GM23338 (cell line): ENCODE data around the gene TNIP1. TPM values are rescaled to one million over a fixed set of nuclear protein-coding genes. Genes with fewer than 3 reads are reported as not detected.

Source experiments
- ATAC-seq: fragments of 200-7000 bp; cut with Tn5 transposase; 3 replicates; pipeline ENCODE4 v1.9.1; 2020
- DNase-seq: peaks from one replicate; pipeline ENCODE4 v3.0.0-alpha.2; 2015; ENCODE audit warnings: low spot score
- H2AFZ ChIP-seq: fragments of 200-600 bp; sonication (generic); 2 replicates; pipeline ENCODE4 v1.8.0; 2016; ENCODE audit warnings: antibody characterized with exemption, mild to moderate bottlenecking, moderate library complexity
- H3F3A ChIP-seq: fragments of 200-600 bp; sonication (generic); replicated peaks from 2 replicates; pipeline ENCODE4 v1.8.0; 2017; ENCODE audit warnings: antibody characterized with exemption, mixed run types, low read depth
- H3K27ac ChIP-seq: fragments of 200-600 bp; sonication (generic); 2 replicates; pipeline ENCODE4 v1.6.1; 2016; ENCODE audit warnings: low read depth
- H3K27me3 ChIP-seq: fragments of 200-600 bp; sonication (generic); 2 replicates; pipeline ENCODE4 v1.8.0; 2016; ENCODE audit warnings: mild to moderate bottlenecking, mixed run types, moderate library complexity; ENCODE audit not compliant: insufficient read depth
- H3K36me3 ChIP-seq: fragments of 200-600 bp; sonication (generic); 2 replicates; pipeline ENCODE4 v1.8.0; 2016; ENCODE audit warnings: mild to moderate bottlenecking; ENCODE audit not compliant: insufficient read depth
- H3K4me1 ChIP-seq: fragments of 200-600 bp; sonication (generic); 2 replicates; pipeline ENCODE4 v1.8.0; 2016; ENCODE audit warnings: mild to moderate bottlenecking, moderate library complexity; ENCODE audit not compliant: insufficient read depth
- H3K4me2 ChIP-seq: fragments of 200-600 bp; sonication (generic); 2 replicates; pipeline ENCODE4 v1.7.1; 2017; ENCODE audit warnings: mixed run types
- H3K4me3 ChIP-seq: fragments of 200-600 bp; sonication (generic); 2 replicates; pipeline ENCODE4 v1.6.1; 2016; ENCODE audit warnings: mixed run types
- H3K79me2 ChIP-seq: fragments of 200-600 bp; sonication (generic); replicated peaks from 2 replicates; pipeline ENCODE4 v1.8.0; 2017; ENCODE audit warnings: mild to moderate bottlenecking; ENCODE audit not compliant: insufficient read depth
- H3K9me2 ChIP-seq: fragments of 200-600 bp; sonication (generic); 2 replicates; pipeline ENCODE4 v1.8.0; 2017; ENCODE audit not compliant: insufficient read depth
- H4K20me1 ChIP-seq: fragments of 200-600 bp; sonication (generic); replicated peaks from 2 replicates; pipeline ENCODE4 v1.8.0; 2017; ENCODE audit warnings: mild to moderate bottlenecking; ENCODE audit not compliant: insufficient read depth
- H3K27ac Mint-ChIP-seq: 2 replicates; pipeline ENCODE4 v1.8.0; 2020; ENCODE audit warnings: inconsistent platforms, mild to moderate bottlenecking, moderate library complexity, mixed read lengths
- H3K27me3 Mint-ChIP-seq: 3 replicates; pipeline ENCODE4 v1.8.0; 2022; ENCODE audit warnings: low read depth, mild to moderate bottlenecking, moderate library complexity, mixed read lengths, inconsistent platforms; ENCODE audit not compliant: insufficient read depth, poor library complexity
- H3K36me3 Mint-ChIP-seq: 3 replicates; pipeline ENCODE4 v1.8.0; 2021; ENCODE audit warnings: low read depth, mild to moderate bottlenecking, inconsistent platforms, moderate library complexity, mixed read lengths
- H3K4me1 Mint-ChIP-seq: 3 replicates; pipeline ENCODE4 v1.8.0; 2020; ENCODE audit warnings: mild to moderate bottlenecking, inconsistent platforms, mixed read lengths
- H3K4me3 Mint-ChIP-seq: 3 replicates; pipeline ENCODE4 v1.8.0; 2021; ENCODE audit warnings: moderate library complexity, mild to moderate bottlenecking, inconsistent platforms, mixed read lengths
- H3K9me3 Mint-ChIP-seq: 3 replicates; pipeline ENCODE4 v1.8.0; 2020; ENCODE audit warnings: moderate library complexity, mild to moderate bottlenecking, inconsistent platforms, mixed read lengths
- CREB1 ChIP-seq: fragments of 250-450 bp; sonication (Bioruptor Pico); IDR thresholded peaks from 2 replicates; pipeline ENCODE4 v1.5.0; 2020; ENCODE audit warnings: low read depth, mild to moderate bottlenecking, moderate library complexity
- CTCF ChIP-seq, 2 experiments: fragments of 200-600 bp in 1 of 2; sonication (generic) in 1 of 2; conservative IDR thresholded peaks; 2 replicates each; pipeline versions ENCODE4 v1.5.1 to v1.6.1; 2016 to 2017; ENCODE audit warnings: antibody characterized with exemption in 2 of 2, low read depth in 2 of 2, mild to moderate bottlenecking in 2 of 2, moderate library complexity in 1 of 2
- NANOG ChIP-seq: IDR thresholded peaks from 2 replicates; pipeline ENCODE4 v1.6.1; 2016; ENCODE audit warnings: antibody characterized with exemption, borderline replicate concordance
- ZNF462 ChIP-seq: fragments of 250-450 bp; sonication (Bioruptor Pico); IDR thresholded peaks from 2 replicates; pipeline ENCODE4 v1.5.0; 2020; ENCODE audit warnings: mild to moderate bottlenecking, moderate library complexity
- polyA plus RNA-seq: library from polyadenylated mRNA; unstranded; fragments of >200 nt; fragmentation: Nextera tagmentation; extraction: Ambion mirVana; gene quantifications from 2 replicates; pipeline ENCODE4 v1.2.1, GENCODE V29; 2016
- total RNA-seq: library from RNA; depleted of rRNA; stranded (reverse); fragments of >200 nt; shearing (Covaris generic); gene quantifications from 2 replicates; pipeline ENCODE4 v1.2.3, GENCODE V29; 2014
- TF ChIP-seq, protein P1 (sequence below): IDR thresholded peaks from one replicate; pipeline ENCODE4 v1.6.1; 2018; ENCODE audit warnings: antibody characterized with exemption; ENCODE audit not compliant: unreplicated experiment

Gene TNIP1
- total and polyA plus RNA-seq, 2 experiments from 2014 or later = 10.3 to 29.6 TPM

DNA sequence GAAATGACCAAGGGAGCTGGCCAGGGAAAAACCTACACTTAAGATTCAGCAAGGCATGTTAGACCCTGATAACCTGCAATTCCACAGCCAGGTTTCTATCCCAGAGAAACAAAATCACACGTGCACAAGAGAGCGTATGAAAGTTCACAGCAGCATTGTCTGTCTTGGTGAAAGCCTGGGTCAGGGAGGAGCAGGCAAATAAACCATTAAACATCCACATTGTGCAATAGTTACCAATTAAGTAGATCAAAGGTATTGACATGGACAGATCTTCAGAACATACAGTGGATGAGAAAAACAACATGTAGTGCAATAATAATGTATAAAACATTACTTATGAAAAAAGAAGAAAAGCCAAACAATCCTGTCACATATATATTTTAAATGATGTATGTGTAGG, 76.3 kb downstream of the TNIP1 start:
- Mint-ChIP-seq H3K4me3 (no peak overlapping the region), H3K9me3 (no peaks in the 10 kb centered on the region), H3K4me1 (peaks cover 6% of the 10 kb centered on the region), H3K36me3 (no peaks in the 10 kb centered on the region), H3K27ac (no peak overlapping the region), H3K27me3 (peaks cover 3% of the 10 kb centered on the region)
- no peaks in the 10 kb centered on the region for H4K20me1 ChIP-seq
- H3K4me2 ChIP-seq = no peak overlapping the region
- TF ChIP-seq, protein P1, sequence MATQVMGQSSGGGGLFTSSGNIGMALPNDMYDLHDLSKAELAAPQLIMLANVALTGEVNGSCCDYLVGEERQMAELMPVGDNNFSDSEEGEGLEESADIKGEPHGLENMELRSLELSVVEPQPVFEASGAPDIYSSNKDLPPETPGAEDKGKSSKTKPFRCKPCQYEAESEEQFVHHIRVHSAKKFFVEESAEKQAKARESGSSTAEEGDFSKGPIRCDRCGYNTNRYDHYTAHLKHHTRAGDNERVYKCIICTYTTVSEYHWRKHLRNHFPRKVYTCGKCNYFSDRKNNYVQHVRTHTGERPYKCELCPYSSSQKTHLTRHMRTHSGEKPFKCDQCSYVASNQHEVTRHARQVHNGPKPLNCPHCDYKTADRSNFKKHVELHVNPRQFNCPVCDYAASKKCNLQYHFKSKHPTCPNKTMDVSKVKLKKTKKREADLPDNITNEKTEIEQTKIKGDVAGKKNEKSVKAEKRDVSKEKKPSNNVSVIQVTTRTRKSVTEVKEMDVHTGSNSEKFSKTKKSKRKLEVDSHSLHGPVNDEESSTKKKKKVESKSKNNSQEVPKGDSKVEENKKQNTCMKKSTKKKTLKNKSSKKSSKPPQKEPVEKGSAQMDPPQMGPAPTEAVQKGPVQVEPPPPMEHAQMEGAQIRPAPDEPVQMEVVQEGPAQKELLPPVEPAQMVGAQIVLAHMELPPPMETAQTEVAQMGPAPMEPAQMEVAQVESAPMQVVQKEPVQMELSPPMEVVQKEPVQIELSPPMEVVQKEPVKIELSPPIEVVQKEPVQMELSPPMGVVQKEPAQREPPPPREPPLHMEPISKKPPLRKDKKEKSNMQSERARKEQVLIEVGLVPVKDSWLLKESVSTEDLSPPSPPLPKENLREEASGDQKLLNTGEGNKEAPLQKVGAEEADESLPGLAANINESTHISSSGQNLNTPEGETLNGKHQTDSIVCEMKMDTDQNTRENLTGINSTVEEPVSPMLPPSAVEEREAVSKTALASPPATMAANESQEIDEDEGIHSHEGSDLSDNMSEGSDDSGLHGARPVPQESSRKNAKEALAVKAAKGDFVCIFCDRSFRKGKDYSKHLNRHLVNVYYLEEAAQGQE = no peak
- TF ChIP-seq CREB1 (CRISPR knock-in tag) (no peak), CTCF (conservative IDR thresholded peaks at IDR 0.05; ENCODE audit: low read depth in 2 of 2) (no peak), ZNF462 (no peak), NANOG (no peak)
- no peaks in the 10 kb centered on the region; the same call in 1 of the 2 replicates for H3K4me1 ChIP-seq
- no peaks in the 10 kb centered on the region for H3K27me3 ChIP-seq
- no peak overlapping the region for H3K27ac ChIP-seq
- H3F3A ChIP-seq = no peaks in the 10 kb centered on the region
- DNase-seq (no peak), ATAC-seq (no peak)
- H2AFZ ChIP-seq = no peak overlapping the region
- H3K79me2 ChIP-seq = no peaks in the 10 kb centered on the region
- no peaks in the 10 kb centered on the region for H3K36me3 ChIP-seq
- no peaks in the 10 kb centered on the region for H3K9me2 ChIP-seq
- no peak overlapping the region for H3K4me3 ChIP-seq
